ENCODE results near the gene RNF141. TPM values are rescaled to one million over a fixed set of nuclear protein-coding genes. Genes with fewer than 3 reads are reported as not detected.

Gene RNF141
- polyA plus RNA-seq, 1 donor from 2014 or later: 79.2 TPM

DNA sequence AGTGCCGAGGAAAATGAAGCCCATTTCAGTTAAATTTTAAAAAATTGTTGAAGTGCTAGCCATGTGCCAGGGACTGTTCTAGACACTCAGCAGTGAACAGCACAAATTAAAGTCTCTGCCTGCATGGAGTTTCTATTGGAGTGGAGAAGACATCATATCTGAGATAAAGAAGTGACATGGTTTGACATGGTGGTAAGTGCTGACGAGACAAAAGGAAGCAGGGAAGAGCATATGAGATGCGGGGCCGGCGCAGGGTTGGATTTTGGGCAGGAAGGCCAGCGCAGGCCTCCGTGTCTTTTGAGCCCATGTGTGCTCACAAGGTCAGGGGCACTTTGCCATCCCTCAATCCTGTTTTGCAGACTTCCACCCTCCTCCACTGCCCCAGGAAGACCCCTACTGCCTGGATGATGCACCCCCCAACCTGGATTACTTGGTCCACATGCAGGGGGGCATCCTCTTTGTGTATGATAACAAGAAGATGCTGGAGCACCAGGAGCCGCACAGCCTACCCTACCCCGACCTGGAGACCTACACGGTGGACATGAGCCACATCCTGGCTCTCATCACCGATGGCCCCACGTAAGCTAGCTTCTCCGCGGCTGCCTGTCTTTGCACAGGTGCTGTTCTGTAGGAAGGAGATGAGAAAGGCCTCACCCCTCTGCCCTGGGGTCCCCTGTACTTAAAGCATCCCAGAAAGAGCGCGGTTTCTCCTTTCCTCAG is 56.4 kb downstream of the RNF141 start:
- Histone ChIP-seq H3K9me3 (ENCODE audit: low read length) (no peaks in the 10 kb centered on the region), H3K27me3 (ENCODE audit: insufficient read depth, low read depth, low read length) (no peaks in the 10 kb centered on the region), H3K79me2 (replicated peaks; ENCODE audit: insufficient read depth, low read length) (no peaks in the 10 kb centered on the region), H3K36me3 (ENCODE audit: insufficient read depth, low read length) (no peaks in the 10 kb centered on the region), H3K4me3 (ENCODE audit: low read length) (no peak overlapping the region), H4K20me1 (ENCODE audit: insufficient read depth) (no peaks in the 10 kb centered on the region), H3K27ac (ENCODE audit: low read length) (no peak overlapping the region), H3K9me2 (ENCODE audit: insufficient read depth, low read length) (no peaks in the 10 kb centered on the region), H3F3A (ENCODE audit: insufficient read depth, low read length, poor library complexity, severe bottlenecking) (no peaks in the 10 kb centered on the region), H3K9ac (ENCODE audit: low read length) (no peak overlapping the region), H3K4me2 (ENCODE audit: low read length) (no peak overlapping the region), H2AFZ (ENCODE audit: low read depth, low read length) (no peak overlapping the region)
- no peak for TF ChIP-seq REST (IDR thresholded peaks at IDR 0.05; ENCODE audit: borderline replicate concordance)
- TF ChIP-seq SMC3 (conservative IDR thresholded peaks at IDR 0.05; ENCODE audit: poor library complexity): no peak
- no peak for TF ChIP-seq EZH2 (IDR thresholded peaks at IDR 0.05; ENCODE audit: borderline replicate concordance, insufficient read depth, low read length, poor library complexity, severe bottlenecking)
- no peak for TF ChIP-seq EP300 (conservative IDR thresholded peaks at IDR 0.05; ENCODE audit: poor library complexity, severe bottlenecking)
- no peak for TF ChIP-seq POLR2AphosphoS5 (IDR thresholded peaks at IDR 0.05)
- no peak for TF ChIP-seq RAD21 (conservative IDR thresholded peaks at IDR 0.05)
- no peak for TF ChIP-seq CTCF (IDR thresholded peaks at IDR 0.05; ENCODE audit: poor library complexity, severe bottlenecking)
- no peak for TF ChIP-seq TAF1 (IDR thresholded peaks at IDR 0.05; ENCODE audit: low read depth)
- no peak for TF ChIP-seq MXI1 (conservative IDR thresholded peaks at IDR 0.05; ENCODE audit: poor library complexity, severe bottlenecking)

DNA sequence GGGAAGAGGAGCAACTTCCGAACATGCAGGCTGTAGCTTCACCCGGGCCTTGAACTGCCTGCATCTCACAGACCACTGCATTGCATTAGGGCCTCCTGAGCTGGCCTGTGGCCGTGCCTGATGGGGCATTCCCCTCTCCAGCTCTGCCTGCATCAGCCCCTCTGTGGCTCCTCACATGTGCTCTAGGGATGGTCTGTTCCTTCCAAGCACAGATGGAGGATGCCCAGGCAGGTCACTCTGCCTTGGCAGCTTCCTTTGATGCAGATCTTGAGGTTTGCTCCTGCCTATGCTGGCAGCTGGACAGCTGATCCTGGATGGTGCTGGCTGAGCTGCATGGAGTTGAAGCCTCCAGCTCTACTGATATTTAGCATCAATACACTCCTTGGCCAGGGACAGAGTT is 57.4 kb downstream of the RNF141 start:
- no peaks in the 10 kb centered on the region for H4K20me1 ChIP-seq (ENCODE audit: insufficient read depth)
- no peaks in the 10 kb centered on the region for H3K9me3 ChIP-seq (ENCODE audit: low read length)
- TF ChIP-seq CTCF (IDR thresholded peaks at IDR 0.05; ENCODE audit: poor library complexity, severe bottlenecking): no peak
- no peak for TF ChIP-seq REST (IDR thresholded peaks at IDR 0.05; ENCODE audit: borderline replicate concordance)
- TF ChIP-seq MXI1 (conservative IDR thresholded peaks at IDR 0.05; ENCODE audit: poor library complexity, severe bottlenecking): no peak
- TF ChIP-seq RAD21 (conservative IDR thresholded peaks at IDR 0.05): no peak
- TF ChIP-seq EZH2 (IDR thresholded peaks at IDR 0.05; ENCODE audit: borderline replicate concordance, insufficient read depth, low read length, poor library complexity, severe bottlenecking): no peak
- no peak for TF ChIP-seq TAF1 (IDR thresholded peaks at IDR 0.05; ENCODE audit: low read depth)
- no peak for TF ChIP-seq EP300 (conservative IDR thresholded peaks at IDR 0.05; ENCODE audit: poor library complexity, severe bottlenecking)
- TF ChIP-seq SMC3 (conservative IDR thresholded peaks at IDR 0.05; ENCODE audit: poor library complexity): no peak
- no peak for TF ChIP-seq POLR2AphosphoS5 (IDR thresholded peaks at IDR 0.05)
- H3K9ac ChIP-seq (ENCODE audit: low read length): no peak overlapping the region
- no peaks in the 10 kb centered on the region for H3K9me2 ChIP-seq (ENCODE audit: insufficient read depth, low read length)
- H3K27me3 ChIP-seq (ENCODE audit: insufficient read depth, low read depth, low read length): no peaks in the 10 kb centered on the region
- H3K36me3 ChIP-seq (ENCODE audit: insufficient read depth, low read length): no peaks in the 10 kb centered on the region
- H2AFZ ChIP-seq (ENCODE audit: low read depth, low read length): no peak overlapping the region
- no peaks in the 10 kb centered on the region for H3F3A ChIP-seq (ENCODE audit: insufficient read depth, low read length, poor library complexity, severe bottlenecking)
- no peak overlapping the region for H3K27ac ChIP-seq (ENCODE audit: low read length)
- H3K4me2 ChIP-seq (ENCODE audit: low read length): no peak overlapping the region
- H3K79me2 ChIP-seq (replicated peaks; ENCODE audit: insufficient read depth, low read length): no peaks in the 10 kb centered on the region
- H3K4me3 ChIP-seq (ENCODE audit: low read length): no peak overlapping the region

All from neural cell (in vitro differentiated cells).